Measurements from ENCODE around the gene NRP1.

- TF ChIP-seq CTCF (IDR thresholded peaks at IDR 0.05), result no peak
- TF ChIP-seq POLR2A (IDR thresholded peaks at IDR 0.05), result no peak
Observed at GRCh38 chr10:33349268-33349667, 14.8 kb upstream of the NRP1 start.
